Astrocyte of the spinal cord (primary cell): ENCODE results near the gene ONECUT2.

ENCODE experiments used
- DNase-seq: peaks from one replicate; pipeline ENCODE4 v3.0.0; 2011; ENCODE audit warnings: low read depth, low spot score
- H3K4me3 ChIP-seq: 2 replicates; pipeline ENCODE4 v1.5.1; 2011; ENCODE audit warnings: low read depth, mild to moderate bottlenecking, low read length, moderate library complexity
- CTCF ChIP-seq: IDR thresholded peaks from 2 replicates; pipeline ENCODE4 v1.5.1; 2012; ENCODE audit warnings: low read depth, mild to moderate bottlenecking, low read length, inconsistent platforms
- in situ Hi-C: cut with HindIII; loops from 2 replicates; pipeline ENCODE4 v1.10.0; 2017; ENCODE audit warnings: low sequenced_read_pairs

Gene ONECUT2

GRCh38 chr18:57427429-57428201, 7.6 kb upstream of the ONECUT2 start:
- DNase-seq: no peak
- no peak for TF ChIP-seq CTCF
- in situ Hi-C loops: no loop called here
- H3K4me3 ChIP-seq: no peak overlapping the region

GRCh38 chr18:57428221-57429150, 6.7 kb upstream of the ONECUT2 start:
- H3K4me3 ChIP-seq: no peak overlapping the region
- no peak for DNase-seq
- in situ Hi-C loops: no loop called here
- no peak for TF ChIP-seq CTCF

GRCh38 chr18:57429167-57430078, 5.8 kb upstream of the ONECUT2 start:
- no peak overlapping the region for H3K4me3 ChIP-seq
- in situ Hi-C loops: no loop called here
- DNase-seq: no peak
- TF ChIP-seq CTCF: no peak

- TF ChIP-seq CTCF: no peak
- H3K4me3 ChIP-seq: no peak overlapping the region
- in situ Hi-C loops: no loop called here
- DNase-seq: no peak
Observed at GRCh38 chr18:57430079-57431001, 4.8 kb upstream of the ONECUT2 start.

- DNase-seq: no peak
- TF ChIP-seq CTCF: no peak
- no peak overlapping the region for H3K4me3 ChIP-seq
- in situ Hi-C loops: no loop called here
Observed at GRCh38 chr18:57431002-57431382, 4.2 kb upstream of the ONECUT2 start.
